ENCODE results near the gene PBX1. TPM values are rescaled to one million over a fixed set of nuclear protein-coding genes. Genes with fewer than 3 reads are reported as not detected.

PBX1 gene
- total RNA-seq, 1 experiment from 2014 or later, result 9.8 TPM

DNA sequence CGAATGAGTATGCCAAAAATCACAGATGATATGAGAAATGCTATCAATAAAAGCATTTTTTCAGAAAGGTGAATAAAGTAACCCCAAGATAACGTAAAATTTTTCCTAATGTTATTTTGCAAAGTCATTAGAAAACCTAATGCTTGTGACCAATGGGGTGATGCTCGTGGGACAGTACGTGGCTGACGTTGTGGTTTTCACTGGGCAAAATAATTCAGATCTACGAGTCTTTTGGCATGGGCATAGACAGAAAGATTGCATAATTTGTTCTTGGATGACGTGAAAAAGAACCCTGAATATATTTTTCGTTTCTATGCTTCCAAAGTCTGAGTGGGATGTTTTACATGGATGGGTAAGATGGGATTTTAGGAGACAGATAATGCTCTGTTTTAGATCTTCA is 71.0 kb downstream of the PBX1 start:
- POLR2A ChIA-PET (ENCODE audit: unreplicated experiment), result no interaction called here
- no peak overlapping the region for H3K9ac ChIP-seq (ENCODE audit: low read length)
- DNase-seq (no peak), ATAC-seq (no peak)
- H3K79me2 ChIP-seq (ENCODE audit: low read length), result no peaks in the 10 kb centered on the region
- TF ChIP-seq, protein P1, sequence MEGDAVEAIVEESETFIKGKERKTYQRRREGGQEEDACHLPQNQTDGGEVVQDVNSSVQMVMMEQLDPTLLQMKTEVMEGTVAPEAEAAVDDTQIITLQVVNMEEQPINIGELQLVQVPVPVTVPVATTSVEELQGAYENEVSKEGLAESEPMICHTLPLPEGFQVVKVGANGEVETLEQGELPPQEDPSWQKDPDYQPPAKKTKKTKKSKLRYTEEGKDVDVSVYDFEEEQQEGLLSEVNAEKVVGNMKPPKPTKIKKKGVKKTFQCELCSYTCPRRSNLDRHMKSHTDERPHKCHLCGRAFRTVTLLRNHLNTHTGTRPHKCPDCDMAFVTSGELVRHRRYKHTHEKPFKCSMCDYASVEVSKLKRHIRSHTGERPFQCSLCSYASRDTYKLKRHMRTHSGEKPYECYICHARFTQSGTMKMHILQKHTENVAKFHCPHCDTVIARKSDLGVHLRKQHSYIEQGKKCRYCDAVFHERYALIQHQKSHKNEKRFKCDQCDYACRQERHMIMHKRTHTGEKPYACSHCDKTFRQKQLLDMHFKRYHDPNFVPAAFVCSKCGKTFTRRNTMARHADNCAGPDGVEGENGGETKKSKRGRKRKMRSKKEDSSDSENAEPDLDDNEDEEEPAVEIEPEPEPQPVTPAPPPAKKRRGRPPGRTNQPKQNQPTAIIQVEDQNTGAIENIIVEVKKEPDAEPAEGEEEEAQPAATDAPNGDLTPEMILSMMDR (conservative IDR thresholded peaks at IDR 0.05; ENCODE audit: low read depth, low read length), result no peak
- TF ChIP-seq EZH2 (IDR thresholded peaks at IDR 0.05; ENCODE audit: low read length, unreplicated experiment), result no peak
- no peak for TF ChIP-seq EZH2phosphoT487 (IDR thresholded peaks at IDR 0.05; ENCODE audit: borderline replicate concordance, low read length)
- no peak overlapping the region for H3K4me3 ChIP-seq (ENCODE audit: low read length)
- no peak overlapping the region for H3K4me2 ChIP-seq (ENCODE audit: low read length)
- H2AFZ ChIP-seq (ENCODE audit: low read length), result no peak overlapping the region
- H3K27me3 ChIP-seq (ENCODE audit: low read length), result no peaks in the 10 kb centered on the region
- intact Hi-C loops (cut with micrococcal nuclease), result no loop called here
- H3F3A ChIP-seq (ENCODE audit: low read length, unreplicated experiment), result no peaks in the 10 kb centered on the region
- CTCF ChIA-PET, result no interaction called here
- H3K36me3 ChIP-seq (ENCODE audit: low read depth, low read length), result no peaks in the 10 kb centered on the region
- H3K27ac ChIP-seq (ENCODE audit: low read length), result no peak overlapping the region
- H3K9me3 ChIP-seq (ENCODE audit: low read length), result no peaks in the 10 kb centered on the region
- H3K9me2 ChIP-seq (replicated peaks; ENCODE audit: low read length), result no peaks in the 10 kb centered on the region
- no peaks in the 10 kb centered on the region for H3K4me1 ChIP-seq (ENCODE audit: insufficient read depth, low read length)
- no TSS peak for BruUV-seq (replicated peaks)
- no peaks in the 10 kb centered on the region for H4K20me1 ChIP-seq (ENCODE audit: low read length)

DNA sequence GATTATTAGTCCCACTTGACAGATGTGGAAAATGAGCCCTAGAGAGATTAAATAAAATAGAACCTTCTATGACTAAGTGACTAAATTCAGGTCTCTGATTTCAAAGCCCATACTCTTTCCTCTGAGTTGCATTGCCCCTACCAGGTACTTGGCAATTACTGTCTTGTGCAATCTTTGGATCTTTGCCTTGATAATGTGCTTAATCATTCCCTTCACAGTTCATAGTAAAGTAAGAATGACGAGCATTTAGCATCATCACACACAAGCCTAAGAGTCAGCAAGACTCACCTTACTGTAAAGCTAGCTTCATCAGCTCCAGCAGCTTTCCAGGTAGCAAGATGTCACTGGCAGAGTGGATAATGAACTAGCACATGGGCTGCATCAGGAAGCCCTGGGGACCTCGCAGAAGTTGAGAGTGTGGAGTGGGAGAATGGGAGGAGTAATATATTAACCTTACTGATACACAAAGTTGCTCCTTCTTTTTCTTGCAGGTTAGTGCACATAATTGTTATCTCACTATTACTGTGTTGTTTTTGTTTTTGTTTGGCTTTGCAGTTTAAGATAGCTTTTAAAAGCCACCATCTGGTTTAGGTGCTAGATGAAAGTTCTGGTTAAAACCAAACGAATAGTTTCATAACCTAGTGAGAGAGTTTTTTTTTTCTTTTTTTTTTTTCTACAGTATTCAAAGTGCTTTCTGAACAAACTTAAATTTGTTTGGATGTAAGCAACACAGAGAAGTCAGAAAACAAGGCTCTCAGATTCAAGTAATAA is 71.8 kb downstream of the PBX1 start:
- ATAC-seq (no peak), DNase-seq (no peak)
- no peaks in the 10 kb centered on the region for H4K20me1 ChIP-seq (ENCODE audit: low read length)
- BruUV-seq (replicated peaks), result no TSS peak
- H3K27ac ChIP-seq (ENCODE audit: low read length), result no peak overlapping the region
- H3K9me3 ChIP-seq (ENCODE audit: low read length), result no peaks in the 10 kb centered on the region
- no peaks in the 10 kb centered on the region for H3K79me2 ChIP-seq (ENCODE audit: low read length)
- H2AFZ ChIP-seq (ENCODE audit: low read length), result no peak overlapping the region
- TF ChIP-seq EZH2 (IDR thresholded peaks at IDR 0.05; ENCODE audit: low read length, unreplicated experiment) (no peak), EZH2phosphoT487 (IDR thresholded peaks at IDR 0.05; ENCODE audit: borderline replicate concordance, low read length) (no peak)
- TF ChIP-seq, protein P1 (conservative IDR thresholded peaks at IDR 0.05; ENCODE audit: low read depth, low read length), result no peak
- no peaks in the 10 kb centered on the region for H3F3A ChIP-seq (ENCODE audit: low read length, unreplicated experiment)
- intact Hi-C loops (cut with micrococcal nuclease), result no loop called here
- no peak overlapping the region for H3K9ac ChIP-seq (ENCODE audit: low read length)
- H3K4me3 ChIP-seq (ENCODE audit: low read length), result no peak overlapping the region
- no peaks in the 10 kb centered on the region for H3K4me1 ChIP-seq (ENCODE audit: insufficient read depth, low read length)
- H3K9me2 ChIP-seq (replicated peaks; ENCODE audit: low read length), result no peaks in the 10 kb centered on the region
- H3K36me3 ChIP-seq (ENCODE audit: low read depth, low read length), result no peaks in the 10 kb centered on the region
- H3K4me2 ChIP-seq (ENCODE audit: low read length), result no peak overlapping the region
- CTCF ChIA-PET, result interaction anchor here (0.7 kb wide), 1 partner anchor 52 kb away, joined by 14 read pairs; no protein-coding TSS in a partner anchor
- no peaks in the 10 kb centered on the region for H3K27me3 ChIP-seq (ENCODE audit: low read length)
- POLR2A ChIA-PET (ENCODE audit: unreplicated experiment), result no interaction called here

DNA sequence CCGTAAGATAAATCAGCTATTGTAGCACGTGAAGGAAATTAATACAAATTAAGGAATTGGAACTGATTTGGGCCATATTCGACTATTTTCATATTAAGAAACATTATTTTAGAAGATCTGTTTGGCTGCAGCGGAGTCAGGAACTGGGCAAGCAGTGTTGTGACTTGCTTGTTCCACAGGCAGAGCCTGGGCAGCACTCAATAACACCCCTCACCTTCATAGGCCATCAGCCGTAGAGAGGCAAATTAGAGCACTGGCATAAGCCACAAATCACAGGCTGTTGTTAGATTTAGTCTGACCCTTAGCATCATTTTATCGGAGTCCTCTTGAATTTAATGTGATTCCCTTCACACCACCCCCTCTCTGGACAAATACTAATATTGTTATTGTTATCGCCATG is 72.8 kb downstream of the PBX1 start:
- Histone ChIP-seq H3K27ac (ENCODE audit: low read length) (no peak overlapping the region), H3K4me2 (ENCODE audit: low read length) (no peak overlapping the region), H2AFZ (ENCODE audit: low read length) (no peak overlapping the region), H3K4me3 (ENCODE audit: low read length) (no peak overlapping the region), H3K79me2 (ENCODE audit: low read length) (no peaks in the 10 kb centered on the region), H4K20me1 (ENCODE audit: low read length) (no peaks in the 10 kb centered on the region), H3K9me2 (replicated peaks; ENCODE audit: low read length) (no peaks in the 10 kb centered on the region), H3F3A (ENCODE audit: low read length, unreplicated experiment) (no peaks in the 10 kb centered on the region), H3K4me1 (ENCODE audit: insufficient read depth, low read length) (peaks cover 3% of the 10 kb centered on the region; the same call in 1 of the 2 replicates), H3K36me3 (ENCODE audit: low read depth, low read length) (no peaks in the 10 kb centered on the region), H3K9ac (ENCODE audit: low read length) (no peak overlapping the region), H3K9me3 (ENCODE audit: low read length) (no peaks in the 10 kb centered on the region), H3K27me3 (ENCODE audit: low read length) (no peaks in the 10 kb centered on the region)
- ATAC-seq, result no peak
- no TSS peak for BruUV-seq (replicated peaks)
- TF ChIP-seq EZH2phosphoT487 (IDR thresholded peaks at IDR 0.05; ENCODE audit: borderline replicate concordance, low read length) (no peak), EZH2 (IDR thresholded peaks at IDR 0.05; ENCODE audit: low read length, unreplicated experiment) (no peak)
- TF ChIP-seq, protein P1 (conservative IDR thresholded peaks at IDR 0.05; ENCODE audit: low read depth, low read length), result no peak
- intact Hi-C loops (cut with micrococcal nuclease), result no loop called here
- ChIA-PET POLR2A (ENCODE audit: unreplicated experiment) (no interaction called here), CTCF (interaction anchor here (0.7 kb wide), 1 partner anchor 51 kb away, joined by 14 read pairs; no protein-coding TSS in a partner anchor)
- DNase-seq, result no peak
